HepG2 (cell line): ENCODE measurements around the gene NCKAP1. TPM values are rescaled to one million over a fixed set of nuclear protein-coding genes. Genes with fewer than 3 reads are reported as not detected.

ENCODE experiments used
- ATAC-seq: fragments of 200-7000 bp; cut with Tn5 transposase; 3 replicates; pipeline ENCODE4 v1.9.1; 2020; ENCODE audit warnings: mild to moderate bottlenecking, moderate library complexity
- BruUV-seq: library from RNA; stranded (reverse); fragments of 400-500 nt; replicated peaks from 2 replicates; lab custom pipeline; 2021; lab: Mats Ljungman, UMichigan
- CTCF ChIA-PET: fragments of 300-600 bp; formaldehyde crosslinking; extraction: SDS; loops from one replicate; lab custom pipeline; 2021; ENCODE audit warnings: low total read pairs, inconsistent platforms, low intra/inter-chr PET ratio; lab: Yijun Ruan, JAX
- POLR2A ChIA-PET: fragments of 350-600 bp; sonication (Branson Sonifier 250); formaldehyde crosslinking; loops from one replicate; lab custom pipeline; 2020; ENCODE audit warnings: antibody characterized with exemption, inconsistent platforms; lab: Yijun Ruan, JAX
- DNase-seq: peaks from one replicate; pipeline ENCODE4 v3.0.0-alpha.2; 2015; ENCODE audit warnings: low spot score
- FAIRE-seq: peaks from 3 replicates; lab custom pipeline; 2011; peaks lifted over from hg19 to GRCh38; lab: Jason Lieb, UNC
- H2AFZ ChIP-seq: one replicate; pipeline ENCODE4 v1.6.1; 2011; ENCODE audit warnings: low read length, inconsistent platforms
- H3K27ac ChIP-seq: fragments of 300-600 bp; 3 replicates; pipeline ENCODE4 v1.8.0; 2011; ENCODE audit warnings: mixed run types, mild to moderate bottlenecking, mixed read lengths, low read length, inconsistent platforms; ENCODE audit not compliant: insufficient read depth; ENCODE audit errors: extremely low read length
- H3K27me3 ChIP-seq, 2 experiments: fragments of 200-600 bp in 1 of 2; 2 replicates in 1 of 2; 3 replicates in 1 of 2; pipeline versions ENCODE4 v1.6.0 to v1.8.0; 2011; ENCODE audit warnings: low read length in 2 of 2, mild to moderate bottlenecking in 2 of 2, moderate library complexity in 2 of 2, inconsistent platforms in 1 of 2; ENCODE audit not compliant: insufficient read depth in 2 of 2, control insufficient read depth in 1 of 2
- H3K36me3 ChIP-seq, 2 experiments: fragments of 200-600 bp in 1 of 2; replicated peaks in 1 of 2; 2 replicates in 1 of 2; 3 replicates in 1 of 2; pipeline versions ENCODE4 v1.5.1 to v1.8.0; 2011; ENCODE audit warnings: low read length in 2 of 2, inconsistent platforms in 1 of 2; ENCODE audit not compliant: insufficient read depth in 2 of 2, control insufficient read depth in 1 of 2
- H3K4me1 ChIP-seq: 2 replicates; pipeline ENCODE4 v1.5.1; 2012; ENCODE audit warnings: low read length, inconsistent platforms; ENCODE audit not compliant: insufficient read depth
- H3K4me2 ChIP-seq: 2 replicates; pipeline ENCODE4 v1.6.0; 2011; ENCODE audit warnings: low read depth, low read length, inconsistent platforms
- H3K4me3 ChIP-seq, 3 experiments: fragments of 200-600 bp in 1 of 3; sonication (generic), shearing (Covaris generic) in 1 of 3; replicated peaks in 1 of 3; 2 replicates each; pipeline ENCODE4 v1.5.1; 2011 to 2016; ENCODE audit warnings: low read length in 3 of 3, inconsistent platforms in 2 of 3, low read depth in 2 of 3, mild to moderate bottlenecking in 2 of 3, control low read depth in 1 of 3, mixed read lengths in 1 of 3; ENCODE audit not compliant: insufficient read depth in 1 of 3
- H3K79me2 ChIP-seq: one replicate; pipeline ENCODE4 v1.6.1; 2011; ENCODE audit warnings: low read length, inconsistent platforms; ENCODE audit not compliant: insufficient read depth
- H3K9ac ChIP-seq: 2 replicates; pipeline ENCODE4 v1.6.0; 2011; ENCODE audit warnings: mild to moderate bottlenecking, low read depth, low read length, inconsistent platforms; ENCODE audit not compliant: insufficient read depth
- H3K9me3 ChIP-seq: 2 replicates; pipeline ENCODE4 v1.5.1; 2012; ENCODE audit warnings: mild to moderate bottlenecking, low read length
- H4K20me1 ChIP-seq: 2 replicates; pipeline ENCODE4 v1.6.0; 2011; ENCODE audit warnings: inconsistent platforms, mild to moderate bottlenecking, low read length, moderate library complexity; ENCODE audit not compliant: insufficient read depth
- GLMP ChIP-seq: sonication (generic); formaldehyde crosslinking; IDR thresholded peaks from 2 replicates; pipeline ENCODE4 v1.9.0; 2021; ENCODE audit warnings: missing genetic modification reagents, mild to moderate bottlenecking, borderline replicate concordance
- HNF1A ChIP-seq, 2 experiments: sonication (generic) in 1 of 2; formaldehyde crosslinking in 1 of 2; IDR thresholded peaks; 2 replicates each; pipeline versions ENCODE4 v1.4.0 to v1.6.1; 2016 to 2020; ENCODE audit warnings: borderline replicate concordance in 1 of 2, low read depth in 1 of 2, mild to moderate bottlenecking in 1 of 2, missing genetic modification reagents in 1 of 2
- MIXL1 ChIP-seq: IDR thresholded peaks from 2 replicates; pipeline ENCODE4 v1.6.1; 2016
- SAFB2 ChIP-seq: sonication (generic); formaldehyde crosslinking; IDR thresholded peaks from 2 replicates; pipeline ENCODE4 v1.5.1; 2020; ENCODE audit warnings: missing genetic modification reagents, low read depth, mild to moderate bottlenecking, borderline replicate concordance
- SIX4 ChIP-seq: sonication (generic); formaldehyde crosslinking; IDR thresholded peaks from 2 replicates; pipeline ENCODE4 v1.4.0; 2020; ENCODE audit warnings: missing genetic modification reagents
- XBP1 ChIP-seq: sonication (generic); formaldehyde crosslinking; IDR thresholded peaks from 2 replicates; pipeline ENCODE4 v1.5.0; 2020; ENCODE audit warnings: missing genetic modification reagents
- XRCC5 ChIP-seq: fragments of 200-400 bp; formaldehyde crosslinking; optimal IDR thresholded peaks from 2 replicates; pipeline ENCODE3; 2017; ENCODE audit warnings: mild to moderate bottlenecking, low read length
- ZFP1 ChIP-seq: IDR thresholded peaks from 2 replicates; pipeline ENCODE4 v1.6.1; 2016
- ZNF292 ChIP-seq: sonication (generic); formaldehyde crosslinking; IDR thresholded peaks from 2 replicates; pipeline ENCODE4 v1.8.1; 2022; ENCODE audit warnings: mild to moderate bottlenecking, low read depth, missing genetic modification reagents, borderline replicate concordance
- ZNF670 ChIP-seq: sonication (generic); formaldehyde crosslinking; IDR thresholded peaks from 2 replicates; pipeline ENCODE4 v1.8.0; 2022; ENCODE audit warnings: mild to moderate bottlenecking, missing genetic modification reagents, borderline replicate concordance
- ZNF83 ChIP-seq: sonication (generic); formaldehyde crosslinking; IDR thresholded peaks from 2 replicates; pipeline ENCODE4 v1.4.0; 2020; ENCODE audit warnings: missing genetic modification reagents, mild to moderate bottlenecking, borderline replicate concordance
- ZSCAN31 ChIP-seq: sonication (generic); formaldehyde crosslinking; IDR thresholded peaks from 2 replicates; pipeline ENCODE4 v1.5.0; 2020; ENCODE audit warnings: low read depth, mild to moderate bottlenecking, missing genetic modification reagents
- WGBS: methylation state at CpG from one replicate; pipeline ENCODE4 v1.1.6; 2017; ENCODE audit warnings: low lambda C conversion rate; 5-methylcytosine and 5-hydroxymethylcytosine counted together
- in situ Hi-C: cut with HindIII; loops from 2 replicates; pipeline ENCODE4 v1.10.0; 2017; ENCODE audit warnings: low pct_unique_long_range_greater_than_20kb; ENCODE audit not compliant: extremely low pct_ligation_motif_present
- intact Hi-C: fragments of 100-400 bp; cut with micrococcal nuclease; formaldehyde crosslinking; loops from one replicate; pipeline ENCODE4 v1.10.0; 2022; ENCODE audit not compliant: unreplicated experiment
- polyA plus RNA-seq, 8 experiments: library from polyadenylated mRNA; depleted of rRNA in 3 of 8; stranded (reverse) in 7 of 8; unstranded in 1 of 8; fragments of >200 nt; fragmentation: Illumina TruSeq in 4 of 8; extraction: Trizol in 4 of 8; gene quantifications; 2 replicates each; pipeline versions ENCODE4 v1.2.1 to v1.2.3, GENCODE V29; 2011 to 2016; ENCODE audit warnings: low read depth in 4 of 8, missing spikeins in 1 of 8, mixed read lengths in 1 of 8; ENCODE audit not compliant: insufficient read depth in 1 of 8
- total RNA-seq, 5 experiments: library from RNA; depleted of rRNA; stranded (reverse); fragments of >200 nt; fragmentation: Illumina TruSeq; extraction: Trizol; gene quantifications; 2 replicates each; pipeline ENCODE4 v1.2.3, GENCODE V29; 2016; ENCODE audit warnings: low read depth in 1 of 5

Gene NCKAP1
- total and polyA plus RNA-seq, 2 of the 13 experiments (the other 11 are each of a cell fraction or from before 2014, with no cell fraction given) = 72.1 to 96.3 TPM

- H3K36me3 ChIP-seq = peaks cover 10 to 47% of the 10 kb centered on the region in 2 experiments; a peak in 4 of 5 replicates
- H2AFZ ChIP-seq = no peak overlapping the region
- in situ Hi-C loops = loop anchor here (5.0 kb wide), 1 partner anchor 210 kb away; no protein-coding TSS in a partner anchor
- intact Hi-C loops = loop anchor here (10.0 kb wide), 1 partner anchor 793 kb away; no protein-coding TSS in a partner anchor
- POLR2A ChIA-PET = no interaction called here
- no peak for TF ChIP-seq GLMP (CRISPR knock-in tag)
- no peak for TF ChIP-seq XRCC5
- no peak for TF ChIP-seq ZNF292 (CRISPR knock-in tag)
- TF ChIP-seq MIXL1 (CRISPR knock-in tag) = no peak
- no peak for TF ChIP-seq XBP1 (CRISPR knock-in tag)
- TF ChIP-seq HNF1A (IDR thresholded peaks at IDR 0.05; ENCODE audit: low read depth) = no peak
- no peak for TF ChIP-seq HNF1A (CRISPR knock-in tag; IDR thresholded peaks at IDR 0.05; ENCODE audit: borderline replicate concordance)
- TF ChIP-seq ZNF670 = no peak
- TF ChIP-seq SIX4 (CRISPR knock-in tag) = no peak
- no peak for TF ChIP-seq ZSCAN31 (CRISPR knock-in tag)
- no peak for TF ChIP-seq ZNF83 (CRISPR knock-in tag)
- TF ChIP-seq SAFB2 (CRISPR knock-in tag) = no peak
- no peak for TF ChIP-seq ZFP1
- TF ChIP-seq, all 625 proteins: peak for 0
- BruUV-seq = no TSS peak
- H3K4me1 ChIP-seq = peaks cover 23% of the 10 kb centered on the region
- no peak for ATAC-seq
- FAIRE-seq = no peak
- no peaks in the 10 kb centered on the region for H3K27me3 ChIP-seq
- H3K4me2 ChIP-seq = no peak overlapping the region
- CTCF ChIA-PET = interaction anchor here (4.0 kb wide), 1 partner anchor 193 kb away, joined by 24 read pairs; no protein-coding TSS in a partner anchor
- no peak overlapping the region for H3K27ac ChIP-seq
- H4K20me1 ChIP-seq = no peaks in the 10 kb centered on the region
- no peak overlapping the region for H3K4me3 ChIP-seq
- no peaks in the 10 kb centered on the region for H3K9me3 ChIP-seq
- no peaks in the 10 kb centered on the region for H3K79me2 ChIP-seq
- DNase-seq = no peak
- H3K9ac ChIP-seq = no peak overlapping the region
- 100% methylated on average over 1 of the region's 1 CpG for WGBS
Measured at GRCh38 chr2:182977463-182977862, 60.8 kb downstream of the NCKAP1 start.
